Thoracic aorta (tissue), 2 donors: ENCODE measurements around the gene PTPRM. TPM values are rescaled to one million over a fixed set of nuclear protein-coding genes. Genes with fewer than 3 reads are reported as not detected.

Source experiments
- ATAC-seq: fragments of 150-250 bp; one replicate; pipeline ENCODE4 v1.8.0; 2017; ENCODE audit warnings: low read depth; ENCODE audit not compliant: insufficient number of reproducible peaks, low FRiP score
- DNase-seq: peaks from one replicate; pipeline ENCODE4 v3.0.0-alpha.2; 2020; ENCODE audit warnings: low spot score
- H3K27ac ChIP-seq, 2 donors: fragments of 200-600 bp; sonication (generic); 1 replicate in 1 of 2; 2 replicates in 1 of 2; pipeline ENCODE4 v1.5.1; 2016; ENCODE audit warnings: mild to moderate bottlenecking in 2 of 2, moderate library complexity in 2 of 2
- H3K27me3 ChIP-seq: fragments of 200-600 bp; sonication (generic); replicated peaks from 2 replicates; pipeline ENCODE4 v1.6.0; 2016; ENCODE audit warnings: mild to moderate bottlenecking; ENCODE audit not compliant: insufficient read depth
- H3K36me3 ChIP-seq: fragments of 200-600 bp; sonication (generic); one replicate; pipeline ENCODE4 v1.5.1; 2016
- H3K4me1 ChIP-seq, 2 donors: fragments of 200-600 bp; sonication (generic); 1 replicate in 1 of 2; 2 replicates in 1 of 2; pipeline versions ENCODE4 v1.5.1 to v1.6.0; 2016; ENCODE audit warnings: low read depth in 2 of 2, mild to moderate bottlenecking in 1 of 2; ENCODE audit not compliant: control insufficient read depth in 1 of 2
- H3K4me3 ChIP-seq: fragments of 200-600 bp; sonication (generic); 2 replicates; pipeline ENCODE4 v1.5.1; 2016; ENCODE audit warnings: mild to moderate bottlenecking
- H3K9me3 ChIP-seq: fragments of 200-600 bp; sonication (generic); 2 replicates; pipeline ENCODE4 v1.5.1; 2016
- total RNA-seq, 2 donors: library from RNA; depleted of rRNA; stranded (reverse); fragments of >200 nt; gene quantifications; one replicate each; pipeline versions ENCODE4 v1.1.0 to v1.2.3, GENCODE V29; 2016
- TF ChIP-seq, protein P1 (sequence below): fragments of 200-600 bp; sonication (generic); IDR thresholded peaks from one replicate; pipeline ENCODE4 v1.5.1; 2019; ENCODE audit warnings: antibody characterized with exemption

The PTPRM gene
- total RNA-seq, 2 donors from 2014 or later: 90.3 to 102 TPM

DNA sequence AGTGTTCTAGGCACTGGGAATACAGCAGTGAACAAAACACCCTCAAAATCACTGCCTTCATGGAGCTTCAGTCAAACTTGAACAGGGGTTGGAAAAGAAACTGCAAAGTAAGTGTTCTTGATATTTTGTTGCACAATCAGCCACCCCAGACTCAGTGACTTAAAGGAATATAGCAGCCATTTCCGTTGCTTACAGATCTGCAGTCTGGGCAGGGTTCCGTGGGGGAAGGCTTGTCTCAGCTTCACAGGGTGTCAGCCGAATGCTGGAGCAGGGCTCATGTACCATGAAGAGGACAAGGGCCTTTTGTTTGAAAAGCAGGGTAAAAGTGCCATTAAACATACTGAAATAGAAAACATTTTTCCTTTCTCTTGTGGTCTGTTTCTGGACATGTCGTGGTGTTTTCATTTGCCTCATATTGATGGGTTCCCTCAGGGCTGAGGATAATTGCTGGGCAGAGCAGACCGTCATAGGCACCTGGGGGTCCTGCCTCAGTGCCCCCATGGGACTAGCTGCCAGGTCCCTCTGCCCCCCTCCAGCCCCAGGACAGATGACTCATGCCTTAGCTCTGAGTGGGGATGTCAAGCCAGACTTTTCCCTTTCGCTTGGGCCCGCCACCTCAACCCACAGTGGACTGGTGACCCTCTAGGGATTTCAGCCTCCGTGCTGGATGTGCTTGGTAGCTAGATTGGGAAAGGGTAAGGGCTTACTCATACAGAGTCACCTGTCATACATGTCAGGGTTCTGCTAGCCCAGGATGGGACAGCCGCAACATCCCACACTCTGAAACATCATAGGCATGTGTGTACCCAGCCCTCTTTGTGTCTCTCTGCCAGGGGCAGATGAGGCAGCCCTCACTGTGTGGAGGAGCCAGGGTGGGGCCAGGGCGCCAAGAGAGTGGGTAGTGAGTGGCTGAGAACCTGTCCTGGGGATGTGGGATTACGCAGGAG, 96.5 kb downstream of the PTPRM start:
- Histone ChIP-seq H3K27me3 (no peaks in the 10 kb centered on the region), H3K9me3 (no peaks in the 10 kb centered on the region), H3K4me3 (no peak overlapping the region), H3K4me1 (no peaks in the 10 kb centered on the region), H3K27ac (no peak overlapping the region), H3K36me3 (no peaks in the 10 kb centered on the region)
- TF ChIP-seq, protein P1, sequence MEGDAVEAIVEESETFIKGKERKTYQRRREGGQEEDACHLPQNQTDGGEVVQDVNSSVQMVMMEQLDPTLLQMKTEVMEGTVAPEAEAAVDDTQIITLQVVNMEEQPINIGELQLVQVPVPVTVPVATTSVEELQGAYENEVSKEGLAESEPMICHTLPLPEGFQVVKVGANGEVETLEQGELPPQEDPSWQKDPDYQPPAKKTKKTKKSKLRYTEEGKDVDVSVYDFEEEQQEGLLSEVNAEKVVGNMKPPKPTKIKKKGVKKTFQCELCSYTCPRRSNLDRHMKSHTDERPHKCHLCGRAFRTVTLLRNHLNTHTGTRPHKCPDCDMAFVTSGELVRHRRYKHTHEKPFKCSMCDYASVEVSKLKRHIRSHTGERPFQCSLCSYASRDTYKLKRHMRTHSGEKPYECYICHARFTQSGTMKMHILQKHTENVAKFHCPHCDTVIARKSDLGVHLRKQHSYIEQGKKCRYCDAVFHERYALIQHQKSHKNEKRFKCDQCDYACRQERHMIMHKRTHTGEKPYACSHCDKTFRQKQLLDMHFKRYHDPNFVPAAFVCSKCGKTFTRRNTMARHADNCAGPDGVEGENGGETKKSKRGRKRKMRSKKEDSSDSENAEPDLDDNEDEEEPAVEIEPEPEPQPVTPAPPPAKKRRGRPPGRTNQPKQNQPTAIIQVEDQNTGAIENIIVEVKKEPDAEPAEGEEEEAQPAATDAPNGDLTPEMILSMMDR: no peak
- DNase-seq: no peak
- ATAC-seq: no peak

DNA sequence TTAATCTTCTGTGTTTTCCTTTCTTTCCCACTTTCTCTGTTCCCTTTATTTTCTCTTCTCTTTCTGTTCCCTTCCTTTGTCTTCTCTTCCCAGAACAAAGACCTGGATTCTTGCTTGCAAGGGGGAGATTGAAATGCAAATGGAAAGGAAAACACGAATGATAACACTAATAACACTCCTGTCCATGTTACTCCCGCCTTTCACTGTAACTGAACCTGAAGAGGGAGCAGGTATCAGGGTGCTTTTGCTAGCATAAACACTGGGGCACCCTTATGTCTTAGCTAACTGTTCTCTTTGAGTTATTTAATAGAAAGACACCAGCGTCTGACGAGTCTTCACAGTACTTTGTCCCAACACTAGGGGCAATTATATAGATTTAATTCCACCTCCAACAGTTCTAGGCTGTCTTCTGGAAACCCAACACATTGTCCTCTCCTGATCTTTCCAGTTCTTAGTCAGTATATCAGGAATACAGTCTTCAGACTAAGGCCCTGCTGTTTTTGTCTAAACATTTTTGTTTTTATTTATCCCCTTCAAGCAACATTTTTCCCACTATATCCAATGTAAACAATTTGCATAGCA, 99.2 kb downstream of the PTPRM start:
- TF ChIP-seq, protein P1: no peak
- no peak for ATAC-seq

DNA sequence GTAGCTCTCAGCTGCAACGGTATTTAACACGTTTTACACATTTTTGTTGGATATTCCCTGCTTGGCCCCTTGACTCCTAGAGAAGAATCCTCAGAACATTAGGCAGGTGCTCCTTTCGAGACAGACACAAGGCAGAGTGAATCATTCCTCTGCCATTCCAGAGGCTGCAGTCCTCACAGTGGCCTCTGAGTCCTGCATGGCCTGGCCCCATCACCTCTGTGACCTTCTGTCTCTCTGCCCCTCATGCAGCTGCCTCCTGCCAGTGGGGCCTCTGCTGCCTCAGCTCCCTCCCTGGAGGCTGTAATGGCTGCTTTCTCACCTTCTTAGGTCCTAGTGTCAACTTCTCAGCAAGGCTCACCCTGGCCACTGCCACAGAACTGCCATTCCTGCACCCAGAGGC, 101.3 kb downstream of the PTPRM start:
- H3K36me3 ChIP-seq: no peaks in the 10 kb centered on the region
- no peaks in the 10 kb centered on the region for H3K4me1 ChIP-seq
- ATAC-seq (no peak), DNase-seq (no peak)
- H3K27ac ChIP-seq: no peak overlapping the region
- TF ChIP-seq, protein P1: no peak
- no peak overlapping the region for H3K4me3 ChIP-seq
- no peaks in the 10 kb centered on the region for H3K9me3 ChIP-seq
- H3K27me3 ChIP-seq: no peaks in the 10 kb centered on the region

More for the DNA sequence above, 99.2 kb downstream of the PTPRM start:
- Histone ChIP-seq H3K4me3 (no peak overlapping the region), H3K27ac (no peak overlapping the region), H3K4me1 (no peaks in the 10 kb centered on the region), H3K27me3 (no peaks in the 10 kb centered on the region), H3K9me3 (no peaks in the 10 kb centered on the region), H3K36me3 (no peaks in the 10 kb centered on the region)
- DNase-seq: no peak

DNA sequence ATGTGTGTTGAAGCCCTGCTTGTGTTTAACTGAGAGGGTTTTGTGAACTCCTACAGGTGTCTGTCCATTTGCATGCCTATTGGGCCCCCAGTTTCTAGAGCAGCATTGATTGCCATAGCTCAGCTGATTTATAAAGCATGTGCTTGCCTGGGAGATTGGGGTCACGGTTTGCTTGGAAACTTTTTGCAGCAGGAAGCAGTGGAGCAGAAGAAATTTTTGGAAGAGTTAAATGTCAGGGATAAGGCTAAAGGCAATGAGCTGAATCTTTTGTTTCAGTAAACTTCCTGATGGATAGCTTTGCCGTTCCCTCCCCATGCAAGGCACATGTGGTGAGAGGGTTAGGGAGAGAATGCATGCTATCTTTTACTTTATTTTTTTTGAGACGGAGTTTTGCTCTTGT, 102.2 kb downstream of the PTPRM start:
- Histone ChIP-seq H3K9me3 (no peaks in the 10 kb centered on the region), H3K27ac (no peak overlapping the region), H3K36me3 (no peaks in the 10 kb centered on the region), H3K4me3 (no peak overlapping the region), H3K27me3 (no peaks in the 10 kb centered on the region), H3K4me1 (peaks cover 0 to 2% of the 10 kb centered on the region in 2 donors)
- TF ChIP-seq, protein P1: no peak
- no peak for DNase-seq
- ATAC-seq: no peak

DNA sequence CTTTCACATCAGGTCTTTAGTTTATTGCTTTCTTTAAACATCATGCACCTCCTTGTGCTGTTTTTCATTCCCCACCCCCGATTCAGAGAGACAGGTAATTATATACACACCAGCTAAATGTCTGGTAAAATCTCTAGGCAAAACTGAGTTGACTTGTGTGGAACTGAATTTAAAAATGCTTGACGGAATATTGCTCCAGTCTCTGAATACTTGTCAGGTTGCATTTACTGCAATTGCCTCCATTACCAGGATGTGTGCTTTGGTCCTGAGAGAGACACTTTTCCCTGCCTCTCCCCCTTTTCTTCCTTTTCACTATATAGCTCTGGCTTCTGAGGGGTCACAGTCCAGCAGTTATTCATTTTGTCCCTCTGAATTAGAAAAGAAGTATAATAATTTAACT, 104.0 kb downstream of the PTPRM start:
- H3K27me3 ChIP-seq: no peaks in the 10 kb centered on the region
- no peak overlapping the region for H3K4me3 ChIP-seq
- ATAC-seq (no peak), DNase-seq (no peak)
- no peak overlapping the region for H3K27ac ChIP-seq
- peaks cover 3 to 20% of the 10 kb centered on the region in 2 donors for H3K4me1 ChIP-seq
- no peaks in the 10 kb centered on the region for H3K36me3 ChIP-seq
- TF ChIP-seq, protein P1: no peak
- no peaks in the 10 kb centered on the region for H3K9me3 ChIP-seq
